AG04450 (cell line): ENCODE measurements around the gene EPHB2. TPM values are rescaled to one million over a fixed set of nuclear protein-coding genes. Genes with fewer than 3 reads are reported as not detected.
"Not testable (repeated sequence)": the region's sequence is repeated elsewhere in the genome, so short reads cannot be mapped to it uniquely, and the experiment has no call there.

Source experiments
- CTCF ChIA-PET: fragments of 300-600, 350-600 bp; formaldehyde crosslinking; extraction: SDS; loops from one replicate; lab custom pipeline; 2022; ENCODE audit warnings: antibody characterized with exemption, inconsistent platforms; lab: Charles Lee
- POLR2A ChIA-PET: fragments of 350-600 bp; formaldehyde crosslinking; extraction: SDS; loops from one replicate; lab custom pipeline; 2021; ENCODE audit warnings: antibody characterized with exemption, inconsistent platforms; lab: Yijun Ruan, JAX
- DNase-seq: peaks from one replicate; pipeline ENCODE4 v3.0.0-alpha.2; 2011; ENCODE audit warnings: low read depth, low spot score
- H3K27ac ChIP-seq: one replicate; pipeline ENCODE4 v1.5.1; 2012; ENCODE audit warnings: low read depth, low read length, control low read depth
- H3K27me3 ChIP-seq: one replicate; pipeline ENCODE4 v1.6.0; 2012; ENCODE audit warnings: low read length; ENCODE audit not compliant: control insufficient read depth, insufficient read depth
- H3K4me3 ChIP-seq: 2 replicates; pipeline ENCODE4 v1.5.1; 2011; ENCODE audit warnings: mild to moderate bottlenecking, low read depth, low read length, control low read depth
- H3K9me3 ChIP-seq: 2 replicates; pipeline ENCODE4 v1.5.1; 2012; ENCODE audit warnings: low read length; ENCODE audit not compliant: control insufficient read depth, insufficient read depth
- polyA plus RNA-seq: library from polyadenylated mRNA; depleted of rRNA; stranded (reverse); fragments of >200 nt; gene quantifications from 2 replicates; pipeline ENCODE4 v1.2.3, GENCODE V29; 2011
- TF ChIP-seq, protein P1 (sequence below): IDR thresholded peaks from 2 replicates; pipeline ENCODE4 v1.5.1; 2011; ENCODE audit warnings: low read depth, low read length, control low read depth, inconsistent platforms

Gene EPHB2
- polyA plus RNA-seq, 1 experiment, result 30.9 TPM

GRCh38 chr1:22832414-22832786 is 121.8 kb downstream of the EPHB2 start:
- CTCF ChIA-PET, result interaction anchor here (0.6 to 2.3 kb wide), 2 partner anchors 30 to 101 kb away, joined by 3 to 5 read pairs; no protein-coding TSS in a partner anchor
- no peaks in the 10 kb centered on the region for H3K27me3 ChIP-seq
- H3K4me3 ChIP-seq, result no peak overlapping the region
- POLR2A ChIA-PET, result no interaction called here
- H3K27ac ChIP-seq, result peak overlapping the region; percentile 77
- TF ChIP-seq, protein P1, sequence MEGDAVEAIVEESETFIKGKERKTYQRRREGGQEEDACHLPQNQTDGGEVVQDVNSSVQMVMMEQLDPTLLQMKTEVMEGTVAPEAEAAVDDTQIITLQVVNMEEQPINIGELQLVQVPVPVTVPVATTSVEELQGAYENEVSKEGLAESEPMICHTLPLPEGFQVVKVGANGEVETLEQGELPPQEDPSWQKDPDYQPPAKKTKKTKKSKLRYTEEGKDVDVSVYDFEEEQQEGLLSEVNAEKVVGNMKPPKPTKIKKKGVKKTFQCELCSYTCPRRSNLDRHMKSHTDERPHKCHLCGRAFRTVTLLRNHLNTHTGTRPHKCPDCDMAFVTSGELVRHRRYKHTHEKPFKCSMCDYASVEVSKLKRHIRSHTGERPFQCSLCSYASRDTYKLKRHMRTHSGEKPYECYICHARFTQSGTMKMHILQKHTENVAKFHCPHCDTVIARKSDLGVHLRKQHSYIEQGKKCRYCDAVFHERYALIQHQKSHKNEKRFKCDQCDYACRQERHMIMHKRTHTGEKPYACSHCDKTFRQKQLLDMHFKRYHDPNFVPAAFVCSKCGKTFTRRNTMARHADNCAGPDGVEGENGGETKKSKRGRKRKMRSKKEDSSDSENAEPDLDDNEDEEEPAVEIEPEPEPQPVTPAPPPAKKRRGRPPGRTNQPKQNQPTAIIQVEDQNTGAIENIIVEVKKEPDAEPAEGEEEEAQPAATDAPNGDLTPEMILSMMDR, result no peak
- no peaks in the 10 kb centered on the region for H3K9me3 ChIP-seq
- DNase-seq, result peak; percentile 10

- POLR2A ChIA-PET, result interaction anchor here (0.5 to 0.9 kb wide), 2 partner anchors 25 to 186 kb away, joined by 3 to 5 read pairs; no protein-coding TSS in a partner anchor
- Histone ChIP-seq H3K9me3 (no peaks in the 10 kb centered on the region), H3K27ac (no peak overlapping the region), H3K27me3 (no peaks in the 10 kb centered on the region), H3K4me3 (no peak overlapping the region)
- TF ChIP-seq, protein P1, result no peak
- CTCF ChIA-PET, result interaction anchor here (0.7 to 1.5 kb wide), 2 partner anchors 28 to 129 kb away, joined by 3 read pairs; no protein-coding TSS in a partner anchor
- no peak for DNase-seq
Measured at GRCh38 chr1:22833699-22834098, 123.1 kb downstream of the EPHB2 start.

DNA sequence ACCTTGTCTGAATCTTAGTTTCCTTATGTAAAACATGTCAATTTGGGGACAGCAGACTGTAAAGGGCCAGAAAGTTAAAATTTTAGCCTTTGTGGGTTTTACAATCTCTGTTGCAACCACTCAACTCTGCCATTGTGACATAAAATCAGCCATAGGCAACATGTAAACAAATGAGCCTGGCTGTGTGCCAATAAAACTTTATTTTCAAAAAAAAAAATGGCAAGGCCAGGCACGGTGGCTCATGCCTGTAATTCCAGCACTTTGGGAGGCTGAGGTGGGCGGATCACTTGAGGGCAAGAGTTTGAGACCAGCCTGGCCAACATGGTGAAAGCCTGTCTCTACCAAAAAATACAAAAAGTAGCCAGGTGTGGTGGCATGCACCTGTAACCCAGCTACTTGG is 123.8 kb downstream of the EPHB2 start:
- not testable (repeated sequence) for H3K27me3 ChIP-seq, H3K4me3 ChIP-seq, H3K9me3 ChIP-seq, DNase-seq, H3K27ac ChIP-seq
- ChIA-PET POLR2A (interaction anchor here (0.6 kb wide), 1 partner anchor 186 kb away, joined by 8 read pairs; no protein-coding TSS in a partner anchor), CTCF (interaction anchor here (0.7 to 1.5 kb wide), 2 partner anchors 28 to 130 kb away, joined by 3 read pairs; no protein-coding TSS in a partner anchor)

GRCh38 chr1:22835636-22836319 is 125.1 kb downstream of the EPHB2 start:
- DNase-seq, result no peak
- Histone ChIP-seq H3K4me3 (no peak overlapping the region), H3K9me3 (no peaks in the 10 kb centered on the region), H3K27ac (no peak overlapping the region), H3K27me3 (no peaks in the 10 kb centered on the region)
- TF ChIP-seq, protein P1, result no peak
- POLR2A ChIA-PET, result no interaction called here
- CTCF ChIA-PET, result interaction anchor here (2.2 kb wide), 1 partner anchor 131 kb away, joined by 6 read pairs; no protein-coding TSS in a partner anchor

DNA sequence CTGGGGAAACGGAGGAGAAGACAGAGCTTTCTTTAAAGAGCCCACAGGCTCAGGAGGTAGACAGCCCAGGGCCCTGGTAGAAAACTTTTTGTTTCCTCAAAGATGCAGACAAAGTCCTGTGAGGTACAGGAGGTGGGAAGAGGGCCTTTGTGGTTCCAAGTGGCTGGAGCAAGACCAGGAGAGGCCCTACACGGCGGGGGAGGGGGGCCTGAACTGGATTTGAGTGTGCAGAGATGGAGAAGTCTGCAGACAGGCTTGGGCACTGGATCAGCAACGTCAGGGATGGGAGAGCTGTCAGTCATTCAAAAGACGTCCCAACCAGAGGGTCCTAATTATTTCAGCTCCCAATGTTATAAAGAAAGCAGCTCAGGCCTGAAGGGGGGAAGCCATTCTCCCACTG is 126.2 kb downstream of the EPHB2 start:
- H3K27me3 ChIP-seq, result no peaks in the 10 kb centered on the region
- TF ChIP-seq, protein P1, result no peak
- DNase-seq, result no peak
- H3K27ac ChIP-seq, result no peak overlapping the region
- no peaks in the 10 kb centered on the region for H3K9me3 ChIP-seq
- ChIA-PET POLR2A (no interaction called here), CTCF (interaction anchor here (1.0 to 2.2 kb wide), 2 partner anchors 25 to 132 kb away, joined by 4 to 6 read pairs; no protein-coding TSS in a partner anchor)
- no peak overlapping the region for H3K4me3 ChIP-seq
